NCI-H748 treated with DMSO at 0.1 percent for 48 hours (cell line): ENCODE measurements around the gene DNAH12.

Experiments used
- DNase-seq: peaks from one replicate; lab custom pipeline; 2025; lab: John Stamatoyannopoulos, UW

DNAH12 gene

DNA sequence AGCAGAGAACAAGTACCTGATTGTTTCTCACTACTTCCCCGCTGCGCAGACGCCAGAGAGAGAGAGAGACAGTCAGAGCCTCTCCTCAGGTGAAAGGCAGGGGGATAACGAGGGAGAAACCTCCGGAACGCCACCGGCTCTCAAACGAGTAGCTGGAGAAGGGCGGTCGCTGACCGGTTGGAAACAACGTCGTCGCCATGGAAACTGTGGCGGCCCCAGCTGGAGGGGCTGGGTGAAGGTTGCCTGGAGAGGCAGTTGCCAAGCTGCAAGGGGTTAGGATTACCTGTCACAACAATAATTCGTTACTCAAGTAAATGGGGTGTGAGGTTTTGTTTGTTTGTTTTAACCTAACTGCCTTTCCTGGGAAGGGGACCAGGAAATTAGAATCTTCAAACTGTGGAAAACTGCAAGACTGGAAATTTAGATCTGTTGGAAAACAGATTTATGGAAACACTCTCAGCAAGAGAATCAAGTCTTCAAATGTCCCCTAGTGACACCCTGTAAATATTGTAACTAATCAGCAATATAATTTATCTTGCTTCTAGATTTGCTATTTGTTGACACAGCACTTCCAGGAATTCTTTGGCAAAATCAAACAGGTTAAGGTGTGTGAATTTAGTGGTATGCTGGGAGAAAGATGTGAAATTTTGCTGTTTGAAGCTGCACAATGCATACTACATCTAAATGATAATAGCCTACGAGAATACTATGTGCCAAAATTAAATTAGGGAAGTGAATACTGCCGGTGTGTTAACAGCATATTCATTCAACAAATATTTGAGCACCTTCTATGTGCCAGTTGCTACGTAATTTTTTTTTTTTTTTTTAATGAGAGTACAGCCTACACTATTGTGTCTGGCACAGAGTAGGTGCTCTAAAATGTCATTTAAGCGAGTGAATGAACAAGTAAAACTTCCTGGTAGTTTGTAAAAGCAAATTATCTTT is at the start of gene DNAH12:
Gene DNAH12 (minus strand): TSS at position 164 of the 945 bp plus-strand sequence. CDS start 1,474 bp downstream, outside the sequence.
- peak; percentile 89 for DNase-seq

DNA sequence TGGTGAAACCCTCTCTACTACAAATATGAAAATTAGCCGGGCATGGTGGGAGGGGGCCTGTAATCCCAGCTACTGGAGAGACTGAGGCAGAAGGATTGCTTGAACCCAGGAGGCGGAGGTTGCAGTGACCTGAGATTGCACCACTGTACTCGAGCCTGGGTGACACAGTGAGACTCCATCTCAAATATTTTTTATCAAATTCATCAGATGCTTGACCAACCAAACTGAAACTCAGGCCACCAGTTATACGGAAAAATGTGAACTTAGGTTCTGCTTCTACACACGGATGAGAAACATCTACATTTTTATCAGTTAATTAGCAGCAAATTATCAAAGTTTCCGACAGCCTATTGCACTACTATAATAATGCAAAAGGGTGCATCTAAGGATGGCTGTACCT is 48.2 kb upstream of the DNAH12 start:
- DNase-seq, result no peak

- DNase-seq, result no peak
Observed at GRCh38 chr3:57587905-57588304, 43.8 kb upstream of the DNAH12 start.

DNA sequence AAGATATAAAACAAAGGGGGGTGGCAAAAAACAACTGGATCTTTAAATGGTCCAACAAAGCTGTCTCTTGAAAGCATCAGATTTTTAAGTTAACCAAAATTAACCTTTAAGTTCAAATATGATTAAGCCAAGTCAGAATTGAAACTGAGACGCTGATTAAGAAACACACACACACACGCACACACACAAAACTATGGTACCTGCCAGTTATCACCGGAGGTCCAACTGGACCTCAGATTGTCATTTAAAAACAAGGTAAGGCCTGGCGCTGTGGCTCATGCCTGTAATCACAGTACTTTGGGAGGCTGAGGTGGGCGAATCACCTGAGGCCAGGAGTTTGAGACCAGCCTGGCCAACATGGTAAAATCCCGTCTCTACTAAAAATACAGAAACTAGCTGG is 42.6 kb upstream of the DNAH12 start:
- no peak for DNase-seq

- no peak for DNase-seq
Observed at GRCh38 chr3:57583544-57583943, 39.4 kb upstream of the DNAH12 start.

DNA sequence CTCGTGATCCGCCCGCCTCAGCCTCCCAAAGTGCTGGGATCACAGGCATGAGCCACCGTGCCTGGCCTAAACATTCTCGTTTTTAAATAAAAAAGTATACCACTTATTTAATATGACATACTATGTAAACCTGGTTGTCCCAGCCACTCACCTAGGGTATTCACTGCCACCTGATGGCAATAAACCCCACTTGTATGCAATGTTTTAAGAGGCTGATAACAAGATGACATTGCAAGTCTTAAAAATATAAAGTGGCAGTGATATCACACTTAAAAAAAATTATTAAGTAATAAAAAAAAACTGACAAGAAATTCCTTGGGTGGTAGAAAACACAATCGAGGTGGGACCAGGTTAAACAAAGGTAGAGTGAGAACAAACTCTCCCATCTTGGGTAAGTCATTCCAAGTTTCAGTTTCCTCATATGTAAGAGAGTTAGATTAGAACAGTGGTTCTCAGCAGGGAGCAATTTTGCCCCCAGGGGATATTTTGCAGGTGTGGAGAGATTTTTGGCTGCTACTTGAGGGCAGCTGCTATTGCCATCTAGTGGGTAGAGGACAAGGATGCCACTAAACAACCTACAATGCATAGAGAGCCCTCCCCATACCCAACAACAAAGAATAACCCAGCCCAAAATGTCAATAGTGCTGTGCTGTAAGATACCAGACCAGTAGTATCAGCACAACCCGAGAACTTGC is 38.5 kb upstream of the DNAH12 start:
- DNase-seq, result no peak

DNA sequence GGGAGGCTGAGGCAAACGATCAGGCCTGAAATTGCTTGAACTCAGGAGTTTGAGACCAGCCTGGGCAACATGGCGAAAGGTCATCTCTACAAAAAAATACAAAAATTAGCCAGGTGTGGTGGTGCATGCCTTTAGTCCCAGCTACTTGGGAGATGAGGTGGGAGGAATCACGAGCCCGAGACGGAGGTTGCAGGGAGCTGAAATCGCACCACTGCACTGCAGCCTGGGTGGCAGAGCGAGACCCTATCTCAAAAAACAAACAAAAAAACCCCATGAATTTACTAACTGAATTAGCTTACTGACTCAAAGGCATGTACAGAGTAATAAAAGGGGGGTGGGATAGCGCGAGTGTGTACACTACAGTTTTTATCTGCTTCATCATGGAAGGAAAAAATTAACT is 33.7 kb upstream of the DNAH12 start:
- no peak for DNase-seq

- DNase-seq, result no peak
Observed at GRCh38 chr3:57575966-57576626, 32.0 kb upstream of the DNAH12 start.

GRCh38 chr3:57572096-57572495 is 28.0 kb upstream of the DNAH12 start:
- no peak for DNase-seq

DNA sequence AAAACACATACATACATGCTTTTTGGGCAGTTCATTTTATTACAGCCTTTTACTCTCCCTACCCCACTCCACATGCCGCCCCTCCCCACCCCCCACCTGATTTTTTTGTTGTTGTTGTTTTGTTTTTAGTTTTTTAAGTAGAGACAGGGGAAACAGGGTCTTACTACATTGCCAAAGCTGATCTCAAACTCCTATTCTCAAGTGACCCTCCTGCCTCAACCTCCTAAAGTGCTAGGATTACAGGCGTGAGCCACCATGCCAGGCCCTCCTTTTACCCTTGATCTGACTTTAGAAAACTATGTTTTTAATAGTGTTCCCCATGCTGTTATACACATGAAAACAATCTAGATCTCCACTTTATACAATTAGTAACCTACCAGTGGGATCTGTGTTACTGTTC is 26.7 kb upstream of the DNAH12 start:
- no peak for DNase-seq

- DNase-seq, result no peak
Observed at GRCh38 chr3:57569859-57570450, 25.8 kb upstream of the DNAH12 start.

- no peak for DNase-seq
Observed at GRCh38 chr3:57559526-57559925, 15.4 kb upstream of the DNAH12 start.

DNA sequence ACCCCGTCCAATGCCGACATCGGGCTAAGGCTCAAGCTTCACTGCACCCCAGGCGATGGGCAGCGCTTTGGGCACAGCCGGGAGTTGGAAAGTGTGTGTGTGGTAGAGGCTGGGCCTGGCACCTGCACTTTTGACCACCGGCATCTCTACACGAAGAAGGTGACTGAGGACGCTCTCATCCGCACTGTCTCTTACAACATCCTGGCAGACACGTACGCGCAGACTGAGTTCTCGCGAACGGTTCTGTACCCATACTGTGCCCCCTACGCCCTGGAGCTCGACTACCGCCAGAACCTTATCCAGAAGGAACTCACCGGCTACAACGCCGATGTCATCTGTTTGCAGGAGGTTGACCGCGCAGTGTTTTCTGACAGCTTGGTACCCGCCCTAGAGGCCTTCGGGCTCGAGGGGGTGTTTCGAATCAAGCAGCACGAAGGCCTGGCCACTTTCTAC is 13.0 kb upstream of the DNAH12 start:
- no peak for DNase-seq

DNA sequence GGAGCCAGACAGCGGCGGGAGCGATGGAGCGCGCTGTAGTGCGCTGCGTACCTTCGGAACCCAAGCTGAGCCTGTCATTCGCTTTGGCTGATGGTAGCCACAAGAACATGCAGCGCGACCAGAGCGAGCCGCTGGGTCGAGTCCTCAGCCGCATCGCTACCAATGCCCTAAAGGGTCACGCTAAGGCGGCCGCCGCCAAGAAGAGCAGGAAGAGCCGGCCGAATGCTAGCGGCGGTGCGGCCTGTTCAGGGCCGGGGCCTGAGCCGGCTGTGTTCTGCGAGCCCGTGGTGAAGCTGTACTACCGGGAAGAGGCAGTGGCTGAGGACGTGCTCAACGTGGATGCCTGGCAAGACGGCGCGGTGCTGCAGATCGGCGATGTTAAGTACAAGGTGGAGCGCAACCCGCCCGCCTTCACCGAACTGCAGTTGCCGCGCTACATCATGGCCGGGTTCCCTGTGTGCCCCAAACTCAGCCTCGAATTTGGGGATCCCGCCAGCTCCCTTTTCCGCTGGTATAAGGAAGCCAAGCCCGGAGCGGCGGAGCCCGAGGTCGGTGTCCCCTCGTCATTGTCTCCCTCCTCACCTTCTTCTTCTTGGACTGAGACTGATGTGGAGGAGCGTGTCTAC is 12.4 kb upstream of the DNAH12 start:
- no peak for DNase-seq

GRCh38 chr3:57555738-57556458 is 11.8 kb upstream of the DNAH12 start, which contains the start of gene PDE12:
Gene PDE12 (plus strand): TSS chr3:57556274. CDS start chr3:57556380, 106 bp downstream.
- peak; percentile 38 for DNase-seq

GRCh38 chr3:57555306-57555705 is 11.2 kb upstream of the DNAH12 start:
- DNase-seq, result no peak

GRCh38 chr3:57546616-57547015 is 2.5 kb upstream of the DNAH12 start:
- no peak for DNase-seq

DNA sequence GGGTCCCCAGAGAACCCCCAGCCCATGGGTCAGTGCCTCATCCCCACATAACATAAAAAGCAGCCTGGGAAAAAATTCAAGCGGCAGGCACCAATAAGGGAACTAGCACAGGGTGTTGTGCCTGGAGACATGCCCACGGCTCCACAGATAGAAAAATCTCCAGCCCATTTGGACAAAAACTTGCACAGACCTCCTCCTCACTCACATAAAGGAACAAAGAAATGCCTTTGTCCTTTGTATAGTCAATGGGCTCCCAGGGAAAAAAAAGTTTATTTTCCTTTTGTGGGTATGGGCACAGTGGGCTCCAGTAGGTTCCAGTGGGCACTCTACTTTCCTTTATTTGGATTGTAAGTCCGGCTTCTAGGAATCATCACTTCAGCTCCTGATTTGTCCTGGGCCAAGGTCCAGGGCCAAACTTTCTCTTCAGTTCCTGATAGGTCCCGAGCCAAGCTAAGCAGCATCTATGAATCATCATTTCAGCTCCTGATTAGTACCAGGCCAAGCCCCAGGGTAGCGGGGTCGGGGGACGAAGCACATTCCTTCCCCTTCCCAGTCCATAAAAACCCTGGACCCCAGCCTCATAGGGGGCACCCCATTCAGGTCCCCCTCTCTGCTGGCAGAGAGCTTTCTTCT is 1.6 kb upstream of the DNAH12 start:
- DNase-seq, result no peak

GRCh38 chr3:57538465-57538864 is 5.7 kb downstream of the DNAH12 start:
- no peak for DNase-seq

- no peak for DNase-seq
Observed at GRCh38 chr3:57530071-57530608, 14.0 kb downstream of the DNAH12 start.
